Activated CD4-positive, alpha-beta T cell treated with anti-CD3 and anti-CD28 coated beads, Interleukin-2, amount 50 U/mL, for 1 hour (primary cell): ENCODE data around the gene BRME1.

ENCODE experiments used
- DNase-seq: peaks from one replicate; pipeline ENCODE4 v3.0.0-alpha.2; 2020

The BRME1 gene

DNA sequence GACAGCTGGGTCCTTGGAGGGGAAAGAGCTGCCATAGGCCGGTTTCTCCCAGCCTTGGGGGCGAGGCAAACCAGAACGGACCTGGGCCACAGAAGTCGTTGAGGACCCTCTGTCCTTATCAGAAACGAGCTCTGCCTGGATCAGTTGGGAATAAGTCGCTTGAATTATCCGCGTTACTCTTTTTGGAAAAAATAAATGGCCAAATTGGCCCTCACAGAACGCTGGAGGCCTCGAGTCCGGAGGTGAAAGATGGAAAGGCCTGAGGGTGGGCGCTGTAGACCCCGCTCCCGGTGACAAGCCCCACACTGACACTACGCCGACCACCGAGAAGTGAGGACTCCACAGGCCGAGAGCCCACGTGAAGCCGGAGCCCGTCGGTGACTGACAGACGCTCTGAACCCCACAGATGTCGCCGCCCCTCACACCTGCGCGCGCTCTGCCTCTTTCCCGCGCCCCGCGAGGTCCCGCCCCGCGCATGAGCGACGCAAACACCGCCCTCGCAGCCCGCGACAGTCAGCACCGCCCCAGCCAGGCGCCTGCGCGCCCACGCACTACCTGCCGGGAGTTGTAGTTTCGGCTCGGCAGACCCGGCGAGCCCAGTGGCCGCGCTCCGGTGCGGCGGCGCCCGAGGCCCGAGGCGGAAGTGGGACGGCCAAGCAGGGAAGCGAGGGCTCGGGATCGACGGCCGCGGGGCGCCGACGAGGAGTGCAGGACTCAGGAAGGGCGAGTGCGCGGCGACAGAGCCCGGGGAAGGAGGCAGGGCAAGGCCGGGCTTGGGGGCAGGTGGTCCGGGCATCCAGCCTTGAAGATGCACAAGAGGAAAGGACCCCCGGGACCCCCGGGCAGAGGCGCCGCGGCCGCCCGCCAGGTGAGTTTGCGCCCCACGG lies at the start of gene BRME1, which contains the start of gene CC2D1A:
TSS of gene BRME1 (minus strand) at position 484 of the 887 bp plus-strand sequence. CDS start 1,225 bp downstream, outside the sequence.
TSS of gene CC2D1A (plus strand) at position 568 of the 887 bp plus-strand sequence. CDS start at position 809, 241 bp downstream.
- peak; percentile 94 for DNase-seq

DNA sequence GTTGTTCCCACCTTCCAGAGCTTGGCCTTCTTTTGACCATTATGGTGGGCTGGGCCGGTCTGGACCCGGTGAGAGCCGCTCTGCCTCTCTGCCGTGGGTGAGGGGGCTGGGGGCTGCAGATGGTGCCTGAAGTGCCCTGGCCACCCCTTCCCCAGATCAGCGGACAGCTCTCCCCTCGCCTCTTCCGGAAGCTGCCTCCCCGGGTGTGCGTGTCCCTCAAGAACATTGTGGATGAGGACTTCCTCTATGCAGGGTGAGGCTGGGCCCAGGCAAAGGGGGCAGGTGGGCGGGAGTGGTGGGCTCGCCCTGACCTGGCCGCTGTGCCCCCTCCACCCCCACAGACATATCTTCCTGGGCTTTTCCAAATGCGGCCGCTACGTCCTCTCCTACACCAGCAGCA lies 48.3 kb upstream of the BRME1 start:
- DNase-seq: no peak

DNA sequence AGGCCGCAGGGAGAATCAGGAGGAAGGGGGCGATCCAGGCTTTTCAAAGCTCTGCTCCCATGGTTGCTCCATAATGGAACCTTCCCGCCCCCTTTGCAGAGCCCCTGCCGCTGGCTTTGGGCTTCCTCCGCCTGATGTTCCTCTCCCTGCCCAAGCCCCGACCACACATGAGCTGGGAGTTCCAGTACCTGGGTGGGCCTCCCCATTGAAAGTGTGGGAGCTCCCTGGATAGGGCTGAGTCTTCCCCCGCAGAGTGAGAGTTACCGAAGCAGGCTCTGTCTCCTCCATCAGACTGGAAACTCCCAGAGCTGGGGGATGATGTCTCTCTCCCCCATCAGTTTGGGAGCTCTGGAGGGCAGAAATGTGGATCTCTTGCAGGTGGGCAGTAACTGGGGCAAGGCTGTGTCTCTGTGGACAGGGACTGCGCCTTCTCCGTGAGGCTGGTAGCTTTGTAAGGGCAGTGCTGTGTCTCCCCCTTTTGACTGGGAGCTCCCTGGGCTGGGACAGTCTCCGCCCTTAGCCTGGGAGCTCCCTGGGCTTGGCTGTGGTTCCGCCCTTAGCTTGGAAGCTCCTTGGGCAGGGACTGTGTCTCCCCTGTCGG lies 47.1 kb upstream of the BRME1 start:
- no peak for DNase-seq

DNA sequence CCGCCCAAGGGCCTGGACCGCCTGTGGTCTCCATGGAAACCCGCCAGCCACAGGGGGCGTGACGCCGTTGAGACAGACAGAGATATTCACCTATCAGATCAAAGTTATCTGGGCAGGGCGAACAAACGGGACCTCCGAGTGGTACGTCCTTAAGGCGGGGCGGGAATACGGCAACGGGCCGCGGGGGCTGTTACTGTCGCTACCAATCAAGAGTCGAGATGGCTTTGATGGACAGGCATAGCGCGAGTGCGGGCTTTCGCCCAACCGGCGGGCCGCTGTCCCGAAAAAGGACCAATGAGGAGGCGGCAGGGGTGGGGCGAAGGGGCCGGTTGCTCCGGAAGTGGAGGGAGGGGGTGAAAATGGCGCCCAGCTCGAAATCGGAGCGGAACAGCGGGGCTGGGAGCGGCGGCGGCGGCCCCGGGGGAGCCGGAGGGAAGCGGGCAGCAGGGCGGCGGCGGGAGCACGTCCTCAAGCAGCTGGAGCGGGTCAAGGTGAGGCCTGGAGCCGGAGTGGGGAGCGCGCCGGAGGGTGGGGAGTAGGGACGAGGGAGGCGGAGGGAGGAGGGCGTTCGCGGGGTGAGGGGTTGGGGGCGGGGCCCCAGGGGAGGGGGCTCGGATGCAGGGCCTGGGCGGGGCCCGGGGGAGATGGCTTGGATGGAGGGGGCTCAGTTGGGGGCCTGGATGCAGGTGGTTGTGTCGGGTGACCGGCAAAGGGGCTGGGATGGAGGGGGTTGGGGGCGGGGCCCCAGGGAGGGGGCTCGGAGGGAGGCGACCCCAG lies 46.4 kb upstream of the BRME1 start, which contains the start of gene DCAF15:
TSS of gene DCAF15 (plus strand) at position 356 of the 777 bp plus-strand sequence. CDS start at position 360, 4 bp downstream.
- DNase-seq: peak; percentile 98

DNA sequence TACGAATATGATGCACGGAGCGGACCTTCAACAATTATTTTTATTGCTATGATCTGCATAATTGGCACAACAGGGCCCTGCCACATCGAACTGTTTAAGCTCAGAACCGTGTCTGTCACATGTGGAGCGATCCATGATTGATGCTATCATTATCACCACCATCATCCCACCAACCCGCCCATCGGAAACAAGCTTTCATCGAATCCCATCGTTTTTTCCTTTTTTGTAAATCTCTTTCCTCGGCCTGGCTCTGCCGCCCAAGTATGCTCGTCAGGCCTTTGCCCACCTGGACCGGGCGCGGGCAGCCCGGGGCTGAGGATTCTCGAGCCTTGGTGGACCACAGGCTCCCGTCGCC lies 45.9 kb upstream of the BRME1 start:
- DNase-seq: no peak

DNA sequence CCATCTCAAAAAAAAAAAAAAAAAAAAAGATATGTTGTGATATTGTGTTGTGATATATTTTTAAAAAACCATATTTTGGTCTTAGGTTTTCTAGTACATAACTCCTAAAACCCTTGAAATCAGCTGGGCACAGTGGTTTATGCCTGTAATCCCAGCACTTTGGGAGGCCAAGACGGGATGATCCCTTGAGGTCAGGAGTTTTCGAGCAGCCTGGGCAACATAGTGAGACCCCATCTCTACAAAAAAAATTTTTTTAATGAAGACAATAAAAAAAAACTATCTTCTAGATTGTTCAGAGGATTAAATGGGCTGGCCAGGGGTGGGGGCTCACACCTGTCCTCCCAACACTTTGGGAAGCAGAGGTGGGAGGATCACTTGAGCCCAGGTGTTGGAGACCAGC lies 45.1 kb upstream of the BRME1 start:
- DNase-seq: no peak

DNA sequence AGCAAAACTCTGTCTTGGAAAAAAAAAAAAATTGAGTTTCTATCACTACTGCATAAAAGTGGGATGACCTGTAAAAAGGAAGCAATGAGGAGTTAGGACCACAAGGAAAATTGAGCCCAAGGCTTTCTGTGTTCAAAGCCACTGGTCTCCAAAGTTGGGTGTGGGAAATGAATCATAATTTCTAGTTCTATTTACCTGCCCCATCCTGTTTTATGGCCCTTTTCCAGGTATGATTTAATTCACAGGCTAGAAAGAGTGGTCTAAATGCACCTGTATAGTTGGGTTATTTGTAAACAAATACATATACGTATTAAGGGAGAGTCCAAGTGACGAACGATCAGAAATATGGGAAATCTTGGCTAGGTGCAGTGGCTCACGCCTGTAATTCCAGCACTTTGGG lies 40.5 kb upstream of the BRME1 start:
- no peak for DNase-seq

DNA sequence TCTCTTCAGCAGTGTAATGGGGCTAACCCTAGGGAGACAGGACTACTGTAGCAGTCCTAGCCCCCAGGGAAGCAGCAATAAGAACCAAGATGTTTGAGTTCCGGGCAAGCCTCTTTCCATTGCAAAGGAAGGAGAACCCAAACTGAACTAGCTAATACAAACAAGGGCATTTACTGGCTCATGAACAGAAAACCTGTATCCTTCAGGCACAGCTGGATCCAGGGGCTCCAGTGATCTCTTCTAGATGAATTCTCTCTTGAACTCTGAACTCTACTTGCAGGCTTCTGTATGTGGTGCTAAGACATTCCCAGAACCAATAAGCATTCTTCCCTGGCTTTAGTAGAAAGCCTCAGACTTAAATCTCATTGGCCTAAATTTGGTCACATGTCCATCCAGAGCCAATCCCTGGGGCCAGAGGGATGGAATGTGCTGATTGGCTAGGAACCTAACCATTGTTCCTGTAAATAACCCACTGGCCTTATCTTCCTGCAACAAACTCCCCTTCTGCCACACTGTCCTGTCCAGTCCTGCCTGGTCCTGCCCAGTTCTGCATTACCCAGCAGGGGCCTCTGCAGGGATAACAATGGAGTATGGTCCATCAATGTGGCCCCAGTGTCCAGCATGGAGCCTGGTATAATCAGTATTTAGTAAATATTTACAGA lies 36.2 kb upstream of the BRME1 start:
- no peak for DNase-seq

DNA sequence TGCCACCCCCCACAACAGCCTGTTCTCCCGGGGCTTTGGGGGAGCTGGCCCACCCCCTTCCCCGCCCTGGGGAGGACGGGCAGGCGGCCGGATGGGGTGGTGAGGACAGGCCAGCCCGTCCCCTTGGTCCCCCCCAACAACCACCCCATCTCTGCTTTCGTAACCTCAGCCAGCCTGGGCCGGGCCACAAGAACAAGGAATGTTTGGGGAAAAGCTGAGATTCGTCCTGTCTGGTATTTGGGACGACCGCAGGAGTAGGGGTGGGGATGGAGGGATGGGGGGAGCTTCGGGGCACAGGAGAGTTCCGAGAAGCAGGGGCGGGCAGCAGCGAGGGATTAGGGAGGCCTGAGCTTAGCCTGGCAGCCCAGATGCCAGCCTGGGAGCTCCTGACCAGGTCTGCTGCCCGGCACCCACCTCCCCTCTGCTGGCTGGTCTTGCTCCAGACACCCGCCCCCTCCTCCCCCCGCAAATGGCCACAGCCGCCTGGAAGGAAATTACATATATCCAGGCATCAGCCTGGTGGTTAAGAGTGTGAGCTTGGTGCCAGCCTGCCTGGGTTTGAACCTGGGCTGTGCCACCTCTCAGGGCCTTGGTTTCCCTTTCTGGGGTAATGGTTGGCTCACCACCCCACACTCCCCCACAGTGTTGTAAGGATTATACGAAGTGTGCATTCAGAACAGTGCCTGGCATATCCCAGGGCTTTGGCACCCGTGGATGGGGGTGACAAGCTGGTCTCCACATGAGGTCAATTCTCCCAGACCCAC lies 32.6 kb upstream of the BRME1 start, which contains the start of gene PODNL1:
TSS of gene PODNL1 (minus strand) at position 117 of the 764 bp plus-strand sequence. CDS start 236 bp downstream, outside the sequence.
- no peak for DNase-seq

DNA sequence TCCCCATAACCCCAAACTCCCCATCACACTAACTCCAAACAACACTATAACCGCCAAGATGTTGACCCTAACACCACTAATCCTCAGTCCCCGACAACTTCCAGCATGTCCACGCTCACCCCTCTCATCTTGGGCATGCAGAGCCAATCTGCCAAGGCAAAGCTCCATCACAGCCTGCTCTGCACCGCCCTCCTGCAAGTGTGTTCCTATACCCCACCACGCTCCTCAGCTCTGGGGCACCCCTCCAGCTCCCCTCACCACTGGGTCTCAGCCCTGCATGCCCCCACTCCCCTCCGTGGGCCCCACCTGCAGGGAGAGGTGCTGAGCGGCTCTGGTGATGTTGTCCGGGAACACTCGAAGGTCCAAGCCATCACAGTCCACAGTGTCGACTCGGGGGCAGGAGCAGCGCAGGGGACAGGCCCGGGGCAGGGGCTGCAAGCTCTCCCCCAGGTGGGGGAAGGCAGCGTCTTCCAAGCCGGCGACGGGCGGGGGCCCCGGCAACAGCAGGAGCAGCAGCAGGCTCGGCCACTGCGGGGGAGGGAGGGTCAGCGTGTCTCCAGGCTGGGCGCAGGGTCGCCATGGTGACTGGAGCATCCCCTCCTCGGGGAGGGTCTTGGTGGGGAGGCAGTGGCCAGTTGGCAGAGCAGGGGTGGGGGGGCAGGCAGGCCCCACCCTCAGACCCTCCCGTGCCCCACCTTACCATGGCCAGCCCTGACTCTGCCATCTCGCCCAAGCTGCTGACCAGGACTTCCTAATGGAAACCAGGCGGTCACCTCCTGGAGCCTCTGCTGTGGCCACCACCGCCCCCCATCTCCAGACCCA lies 31.8 kb upstream of the BRME1 start:
- DNase-seq: no peak

DNA sequence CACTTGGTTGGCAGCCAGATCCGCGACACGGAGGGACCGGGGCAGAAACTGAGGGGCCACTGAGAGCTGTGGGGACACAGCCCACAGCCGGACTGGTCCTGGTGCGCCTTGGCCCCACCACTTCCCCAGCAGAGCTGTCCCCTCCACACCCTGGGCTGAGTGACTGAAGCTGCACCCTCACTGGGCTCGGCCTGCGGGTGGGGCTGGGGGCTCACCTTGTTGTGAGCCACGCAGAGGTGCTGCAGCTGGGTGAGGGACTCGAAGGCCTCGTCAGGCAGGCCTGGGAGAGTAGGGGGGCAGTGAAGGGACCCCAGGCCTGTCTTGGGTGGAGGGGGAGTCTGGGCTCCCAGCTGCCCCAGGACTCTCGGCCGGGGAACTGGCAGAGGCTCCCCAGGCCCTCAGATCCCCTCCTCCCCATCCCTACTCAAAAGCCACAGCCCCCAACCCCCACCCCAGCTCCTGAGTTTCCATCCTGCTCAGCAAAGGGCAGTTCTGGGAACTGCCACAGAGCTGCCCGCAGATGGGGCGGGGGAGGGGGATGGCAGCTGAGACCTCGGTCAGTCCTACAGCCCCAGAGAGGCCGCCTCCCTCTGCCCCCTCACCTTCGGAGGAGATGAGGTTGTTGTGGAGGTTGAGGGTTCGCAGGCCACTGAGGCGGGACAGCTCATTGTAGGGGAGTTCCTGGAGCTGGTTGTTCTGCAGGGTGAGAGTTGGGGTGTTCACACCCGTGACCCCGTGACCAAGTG lies 30.0 kb upstream of the BRME1 start:
- DNase-seq: no peak

DNA sequence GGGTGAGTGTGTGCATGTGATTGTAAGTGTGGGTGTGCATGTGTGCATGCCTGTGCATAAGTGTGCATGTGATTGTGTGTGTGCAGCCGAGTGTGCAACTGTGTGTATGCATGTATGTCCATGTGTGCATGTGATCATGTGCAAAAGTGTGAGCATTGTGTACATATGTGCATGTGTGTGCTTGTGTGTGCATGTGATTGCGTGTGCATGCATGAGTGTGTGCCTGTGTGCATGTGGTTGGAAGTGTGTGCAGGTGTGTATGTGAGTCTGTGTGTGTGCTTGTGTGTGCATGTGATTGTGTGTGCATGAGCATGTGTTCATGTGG lies 28.8 kb upstream of the BRME1 start:
- DNase-seq: no peak

DNA sequence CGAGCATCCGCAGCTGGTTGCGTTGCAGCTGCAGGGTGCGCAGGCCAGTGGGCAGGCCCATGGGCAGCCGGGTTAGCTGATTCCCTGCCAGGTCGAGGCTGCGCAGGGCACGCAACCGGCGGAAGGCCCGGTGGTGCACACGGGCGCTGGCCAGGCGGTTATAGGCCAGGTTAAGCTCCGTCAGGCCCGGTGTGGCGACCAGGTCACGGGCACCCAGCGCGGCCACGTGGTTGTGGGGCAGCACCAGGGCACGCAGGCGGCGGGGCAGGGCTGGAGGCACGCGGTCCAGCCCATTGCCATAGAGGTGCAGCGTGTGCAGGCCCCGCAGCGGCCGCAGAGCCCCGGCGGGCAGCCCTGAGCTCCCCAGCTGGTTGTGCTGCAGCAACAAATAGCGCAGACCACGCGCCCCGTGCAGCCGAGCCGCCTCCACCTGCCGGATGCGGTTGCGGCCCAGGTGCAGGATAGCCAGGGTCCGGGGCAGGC lies 27.0 kb upstream of the BRME1 start:
- DNase-seq: no peak

DNA sequence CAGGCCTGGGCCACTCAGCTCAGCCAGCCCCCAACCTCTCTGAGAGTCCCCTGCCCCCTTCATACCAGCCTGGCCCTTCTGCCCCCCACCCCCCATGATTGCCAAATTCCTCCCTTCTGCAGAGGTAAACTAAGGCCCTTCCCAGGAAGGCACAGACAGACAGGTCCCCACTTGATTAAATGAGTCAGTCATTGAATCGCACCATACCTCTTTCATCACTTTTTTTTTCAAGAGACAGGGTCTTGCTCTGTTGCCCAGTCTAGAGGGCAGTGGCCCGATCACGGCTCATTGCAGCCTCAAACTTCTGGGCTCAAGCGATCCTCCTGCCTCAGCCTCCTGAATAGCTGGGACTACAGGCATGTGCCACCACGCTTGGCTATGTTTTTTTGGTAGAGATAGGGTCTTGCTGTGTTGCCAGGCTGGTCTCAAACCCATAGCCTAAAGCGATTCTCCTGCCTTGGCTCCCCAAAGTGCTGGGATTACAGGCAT lies 26.3 kb upstream of the BRME1 start:
- no peak for DNase-seq

DNA sequence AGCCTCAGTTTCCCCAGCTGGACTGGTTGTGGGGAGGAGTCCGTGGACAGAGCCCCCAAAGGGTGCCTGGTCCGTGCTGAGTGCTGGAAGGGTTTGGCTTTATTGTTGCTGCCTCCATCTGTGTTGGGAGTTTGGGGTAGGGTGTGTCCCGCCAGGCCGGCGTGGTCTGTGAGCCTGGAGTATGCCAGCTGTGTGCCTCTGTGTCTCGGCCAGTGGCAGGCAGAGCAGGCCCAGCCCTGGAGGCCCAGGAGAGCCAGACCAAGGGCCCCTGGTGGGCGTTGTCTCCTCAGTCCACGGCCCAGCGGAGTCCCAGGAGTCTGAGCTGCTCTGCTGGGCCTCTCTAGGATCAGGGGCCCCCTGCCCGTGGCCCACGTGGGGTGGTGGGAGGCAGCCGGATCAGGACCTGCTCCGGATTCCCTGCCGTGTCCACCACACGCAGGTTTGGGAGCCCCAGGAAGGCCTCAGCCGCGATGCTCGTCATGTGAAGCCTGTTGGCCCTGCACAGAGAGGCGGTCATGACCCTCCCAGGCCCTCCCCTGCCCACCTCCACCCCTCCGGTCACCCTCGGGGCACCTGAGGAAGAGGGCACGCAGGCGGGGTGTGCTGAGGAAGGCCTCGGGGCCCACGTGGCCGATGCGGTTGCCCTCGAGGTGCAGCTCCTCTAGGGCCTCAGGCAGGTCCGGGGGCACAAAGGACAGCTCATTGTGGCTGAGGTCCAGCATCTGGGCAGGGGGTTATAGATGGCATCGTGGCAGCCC lies 25.7 kb upstream of the BRME1 start:
- DNase-seq: no peak

DNA sequence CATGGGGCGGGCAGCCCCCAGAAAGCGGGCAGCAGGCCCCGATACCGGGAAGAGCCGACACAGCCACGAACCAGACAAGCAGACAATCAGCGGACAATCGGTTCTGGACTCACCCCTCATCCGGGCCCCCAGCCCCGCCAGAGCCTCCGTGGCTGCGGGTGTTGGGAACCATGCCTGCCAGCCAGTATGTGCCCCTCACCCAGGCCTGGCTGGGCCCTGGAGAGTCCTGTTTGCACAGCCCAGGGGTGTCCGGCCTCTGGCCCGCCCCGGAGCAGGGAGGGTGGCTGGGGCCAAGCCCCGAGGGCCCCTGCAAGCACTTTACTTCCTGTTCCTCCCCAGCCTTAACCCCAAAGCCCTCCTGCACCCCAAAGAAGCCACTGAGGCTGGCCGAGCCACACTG lies 24.5 kb upstream of the BRME1 start:
- no peak for DNase-seq

DNA sequence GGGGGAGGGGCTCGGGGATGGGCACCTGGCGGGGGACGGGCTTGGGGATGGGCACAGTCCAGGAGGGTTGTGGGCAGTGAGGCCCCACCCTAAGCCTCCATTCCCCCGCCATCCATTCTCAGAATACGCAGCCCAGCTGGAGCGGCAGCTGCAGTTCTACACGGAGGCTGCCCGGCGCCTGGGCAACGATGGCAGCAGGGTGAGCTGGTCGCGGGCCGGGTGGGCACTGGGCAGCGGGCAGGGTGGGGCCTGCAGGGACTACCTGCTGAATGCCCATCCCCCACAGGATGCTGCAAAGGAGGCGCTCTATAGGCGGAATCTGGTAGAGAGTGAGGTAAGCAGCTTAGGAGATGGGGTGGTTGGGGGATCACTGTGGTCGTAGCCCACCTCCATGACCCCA lies 24.0 kb upstream of the BRME1 start:
- no peak for DNase-seq

DNA sequence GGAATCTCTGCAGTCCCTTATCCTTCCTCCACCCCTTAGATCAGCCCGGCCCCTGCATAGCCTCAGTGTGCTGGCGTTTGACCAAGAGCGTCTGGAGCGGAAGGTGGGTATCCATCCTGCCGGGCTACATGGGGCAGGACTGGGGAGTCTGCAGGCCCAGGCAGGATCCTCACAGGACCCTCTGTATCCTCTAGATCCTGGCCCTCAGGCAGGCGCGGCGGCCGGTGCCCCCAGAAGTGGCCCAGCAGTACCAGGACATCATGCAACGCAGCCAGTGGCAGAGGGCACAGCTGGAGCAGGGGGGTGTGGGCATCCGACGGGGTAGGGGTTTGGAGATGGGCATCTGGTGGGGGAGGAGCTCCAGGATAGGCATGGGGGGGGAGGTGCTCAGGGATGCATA lies 23.4 kb upstream of the BRME1 start:
- DNase-seq: no peak

DNA sequence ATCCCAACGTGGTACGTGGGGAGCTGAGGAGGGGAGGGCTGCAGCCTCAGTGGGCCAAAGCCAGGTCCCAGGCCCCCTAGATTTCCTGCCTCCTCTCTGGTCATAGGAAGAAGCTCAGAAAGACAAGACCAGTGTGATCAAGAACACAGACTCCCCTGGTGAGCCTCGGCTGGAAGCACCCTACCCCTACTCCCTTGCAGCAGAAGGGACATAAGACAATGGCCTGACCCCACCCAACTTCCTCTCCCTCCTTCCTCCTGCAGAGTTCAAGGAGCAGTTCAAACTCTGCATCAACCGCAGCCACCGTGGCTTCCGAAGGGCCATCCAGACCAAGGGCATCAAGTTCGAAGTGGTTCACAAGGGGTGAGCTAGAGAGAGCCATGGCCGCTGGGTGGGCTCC lies 20.8 kb upstream of the BRME1 start:
- DNase-seq: no peak
